ENCODE results near the gene GPATCH2. TPM values are rescaled to one million over a fixed set of nuclear protein-coding genes. Genes with fewer than 3 reads are reported as not detected.

GPATCH2 gene
- total RNA-seq, 1 experiment from 2014 or later: 34.5 TPM

- CTCF ChIA-PET: interaction anchor here (0.6 kb wide), 1 partner anchor 864 kb away, joined by 6 read pairs; no protein-coding TSS in a partner anchor
- no peak overlapping the region for H3K4me3 Mint-ChIP-seq (ENCODE audit: unreplicated experiment)
- H3K4me1 Mint-ChIP-seq (ENCODE audit: insufficient read depth, unreplicated experiment): peaks cover 7% of the 10 kb centered on the region
- peaks cover 38% of the 10 kb centered on the region for H3K36me3 Mint-ChIP-seq (ENCODE audit: insufficient read depth, unreplicated experiment)
- no peak for DNase-seq (ENCODE audit: unreplicated experiment)
- no peak for TF ChIP-seq CTCF (IDR thresholded peaks at IDR 0.05; ENCODE audit: unreplicated experiment)
- H3K9me3 Mint-ChIP-seq (ENCODE audit: unreplicated experiment): peaks cover 20% of the 10 kb centered on the region
- H3K27me3 Mint-ChIP-seq (ENCODE audit: insufficient read depth, unreplicated experiment): no peaks in the 10 kb centered on the region
- intact Hi-C loops (cut with micrococcal nuclease): no loop called here
- BruUV-seq (replicated peaks): no TSS peak
- peak overlapping the region; percentile 5 for H3K27ac Mint-ChIP-seq (ENCODE audit: low read depth, unreplicated experiment)
- POLR2A ChIA-PET: no interaction called here
Observed at GRCh38 chr1:217435204-217435603, 195.7 kb downstream of the GPATCH2 start.

GRCh38 chr1:217433664-217434063 lies 197.2 kb downstream of the GPATCH2 start:
- Mint-ChIP-seq H3K4me3 (ENCODE audit: unreplicated experiment) (no peak overlapping the region), H3K36me3 (ENCODE audit: insufficient read depth, unreplicated experiment) (peaks cover 36% of the 10 kb centered on the region), H3K27ac (ENCODE audit: low read depth, unreplicated experiment) (no peak overlapping the region), H3K27me3 (ENCODE audit: insufficient read depth, unreplicated experiment) (no peaks in the 10 kb centered on the region), H3K4me1 (ENCODE audit: insufficient read depth, unreplicated experiment) (peaks cover 7% of the 10 kb centered on the region), H3K9me3 (ENCODE audit: unreplicated experiment) (peaks cover 10% of the 10 kb centered on the region)
- POLR2A ChIA-PET: interaction anchor here (1.2 kb wide), 1 partner anchor 66 kb away, joined by 3 read pairs; no protein-coding TSS in a partner anchor
- intact Hi-C loops (cut with micrococcal nuclease): loop anchor here (5.0 kb wide), 2 partner anchors 314 to 739 kb away; no protein-coding TSS in a partner anchor
- CTCF ChIA-PET: interaction anchor here (1.4 kb wide), 1 partner anchor 11 kb away, joined by 5 read pairs; no protein-coding TSS in a partner anchor
- DNase-seq (ENCODE audit: unreplicated experiment): no peak
- no peak for TF ChIP-seq CTCF (IDR thresholded peaks at IDR 0.05; ENCODE audit: unreplicated experiment)
- no TSS peak for BruUV-seq (replicated peaks)

GRCh38 chr1:217432339-217432738 lies 198.6 kb downstream of the GPATCH2 start:
- H3K4me1 Mint-ChIP-seq (ENCODE audit: insufficient read depth, unreplicated experiment): peaks cover 7% of the 10 kb centered on the region
- POLR2A ChIA-PET: interaction anchor here (0.5 to 1.3 kb wide), 4 partner anchors 20 to 1541 kb away, joined by 3 to 4 read pairs (median 4); no protein-coding TSS in a partner anchor
- H3K27me3 Mint-ChIP-seq (ENCODE audit: insufficient read depth, unreplicated experiment): no peaks in the 10 kb centered on the region
- no peak overlapping the region for H3K4me3 Mint-ChIP-seq (ENCODE audit: unreplicated experiment)
- no TSS peak for BruUV-seq (replicated peaks)
- TF ChIP-seq CTCF (IDR thresholded peaks at IDR 0.05; ENCODE audit: unreplicated experiment): no peak
- no peaks in the 10 kb centered on the region for H3K9me3 Mint-ChIP-seq (ENCODE audit: unreplicated experiment)
- peaks cover 22% of the 10 kb centered on the region for H3K36me3 Mint-ChIP-seq (ENCODE audit: insufficient read depth, unreplicated experiment)
- DNase-seq (ENCODE audit: unreplicated experiment): no peak
- CTCF ChIA-PET: interaction anchor here (0.6 to 1.4 kb wide), 4 partner anchors 10 to 683 kb away, joined by 3 to 5 read pairs (median 4); no protein-coding TSS in a partner anchor
- H3K27ac Mint-ChIP-seq (ENCODE audit: low read depth, unreplicated experiment): no peak overlapping the region
- intact Hi-C loops (cut with micrococcal nuclease): loop anchor here (5.0 kb wide), 2 partner anchors 315 to 740 kb away; no protein-coding TSS in a partner anchor

GRCh38 chr1:217431395-217431794 lies 199.5 kb downstream of the GPATCH2 start:
- POLR2A ChIA-PET: interaction anchor here (1.3 kb wide), 1 partner anchor 21 kb away, joined by 4 read pairs; no protein-coding TSS in a partner anchor
- Mint-ChIP-seq H3K27me3 (ENCODE audit: insufficient read depth, unreplicated experiment) (no peaks in the 10 kb centered on the region), H3K27ac (ENCODE audit: low read depth, unreplicated experiment) (no peak overlapping the region), H3K4me3 (ENCODE audit: unreplicated experiment) (no peak overlapping the region), H3K9me3 (ENCODE audit: unreplicated experiment) (no peaks in the 10 kb centered on the region), H3K36me3 (ENCODE audit: insufficient read depth, unreplicated experiment) (peaks cover 16% of the 10 kb centered on the region), H3K4me1 (ENCODE audit: insufficient read depth, unreplicated experiment) (peaks cover 7% of the 10 kb centered on the region)
- CTCF ChIA-PET: interaction anchor here (0.7 kb wide), 1 partner anchor 10 kb away, joined by 3 read pairs; no protein-coding TSS in a partner anchor
- intact Hi-C loops (cut with micrococcal nuclease): loop anchor here (1.0 to 5.0 kb wide), 3 partner anchors 229 to 741 kb away; no protein-coding TSS in a partner anchor
- peak; percentile 23 for TF ChIP-seq CTCF (IDR thresholded peaks at IDR 0.05; ENCODE audit: unreplicated experiment)
- no TSS peak for BruUV-seq (replicated peaks)
- DNase-seq (ENCODE audit: unreplicated experiment): peak; percentile 29
